ENCODE results near the gene PEX10. TPM values are rescaled to one million over a fixed set of nuclear protein-coding genes. Genes with fewer than 3 reads are reported as not detected.

Gene PEX10
- total RNA-seq, 2 donors from 2014 or later: 16.2 to 17.4 TPM

GRCh38 chr1:2356911-2357845 lies 55.2 kb downstream of the PEX10 start:
- no peak for DNase-seq (ENCODE audit: low spot score)
- H3K4me1 ChIP-seq: peaks cover 0 to 10% of the 10 kb centered on the region in 2 donors
- no peak overlapping the region for H3K4me3 ChIP-seq
- no peaks in the 10 kb centered on the region for H3K27me3 ChIP-seq
- no peak overlapping the region for H3K27ac ChIP-seq
- no peaks in the 10 kb centered on the region for H3K36me3 ChIP-seq
- no peaks in the 10 kb centered on the region for H3K9me3 ChIP-seq
- TF ChIP-seq CTCF (IDR thresholded peaks at IDR 0.05): no peak

GRCh38 chr1:2356401-2356800 lies 56.0 kb downstream of the PEX10 start:
- no peaks in the 10 kb centered on the region for H3K36me3 ChIP-seq
- H3K27me3 ChIP-seq: no peaks in the 10 kb centered on the region
- no peak for DNase-seq (ENCODE audit: low spot score)
- no peak overlapping the region for H3K27ac ChIP-seq
- no peaks in the 10 kb centered on the region for H3K9me3 ChIP-seq
- H3K4me3 ChIP-seq: no peak overlapping the region
- H3K4me1 ChIP-seq: peaks cover 0 to 10% of the 10 kb centered on the region in 2 donors
- no peak for TF ChIP-seq CTCF (IDR thresholded peaks at IDR 0.05)

DNA sequence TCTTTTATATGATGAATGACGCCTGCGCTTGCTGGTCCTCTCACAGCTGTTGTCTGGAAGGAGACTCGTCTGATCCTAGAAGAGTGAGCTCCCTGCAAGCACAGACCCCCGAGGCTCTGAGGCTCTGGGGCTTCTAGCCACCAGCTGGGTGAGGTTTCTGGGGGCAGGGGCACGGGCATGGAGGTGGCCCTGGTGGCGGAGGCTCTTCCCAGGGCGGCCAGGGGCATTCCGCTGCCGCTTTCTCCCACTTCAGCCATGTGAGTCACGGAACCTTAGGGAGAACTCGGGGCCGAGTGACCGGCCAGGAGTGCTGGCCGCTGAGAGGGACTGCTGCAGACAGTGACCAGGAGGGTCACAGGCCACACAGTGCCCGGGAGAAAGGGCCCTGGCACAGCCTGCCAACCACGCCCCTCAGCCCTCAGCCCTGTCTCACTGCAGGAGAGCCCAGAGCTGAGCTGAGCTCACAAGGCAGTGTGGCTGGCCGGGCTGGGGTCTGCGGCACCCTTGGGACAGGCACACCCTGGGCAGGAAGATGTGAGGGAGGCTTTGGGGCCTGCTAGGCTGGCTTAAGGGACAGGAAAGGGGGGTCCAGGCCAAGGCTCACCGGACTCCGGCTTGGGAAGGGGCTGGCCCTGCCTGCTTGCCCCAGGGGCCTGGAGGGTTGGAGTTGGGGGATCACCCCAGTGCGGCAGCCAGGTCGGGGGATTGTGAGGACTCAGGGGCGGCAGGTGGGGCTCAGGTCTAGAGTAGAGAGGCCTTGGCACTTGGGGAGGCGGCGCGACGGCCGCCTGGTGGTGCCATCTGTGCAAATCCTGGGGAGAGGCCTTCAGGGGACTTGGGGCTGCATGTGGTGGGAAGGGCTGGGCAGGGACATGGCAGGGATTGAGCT lies 56.7 kb downstream of the PEX10 start:
- H3K4me3 ChIP-seq: no peak overlapping the region
- no peaks in the 10 kb centered on the region for H3K9me3 ChIP-seq
- TF ChIP-seq CTCF (IDR thresholded peaks at IDR 0.05): no peak
- H3K27me3 ChIP-seq: no peaks in the 10 kb centered on the region
- H3K27ac ChIP-seq: no peak overlapping the region
- H3K36me3 ChIP-seq: no peaks in the 10 kb centered on the region
- no peak for DNase-seq (ENCODE audit: low spot score)
- H3K4me1 ChIP-seq: peaks cover 0 to 10% of the 10 kb centered on the region in 2 donors

DNA sequence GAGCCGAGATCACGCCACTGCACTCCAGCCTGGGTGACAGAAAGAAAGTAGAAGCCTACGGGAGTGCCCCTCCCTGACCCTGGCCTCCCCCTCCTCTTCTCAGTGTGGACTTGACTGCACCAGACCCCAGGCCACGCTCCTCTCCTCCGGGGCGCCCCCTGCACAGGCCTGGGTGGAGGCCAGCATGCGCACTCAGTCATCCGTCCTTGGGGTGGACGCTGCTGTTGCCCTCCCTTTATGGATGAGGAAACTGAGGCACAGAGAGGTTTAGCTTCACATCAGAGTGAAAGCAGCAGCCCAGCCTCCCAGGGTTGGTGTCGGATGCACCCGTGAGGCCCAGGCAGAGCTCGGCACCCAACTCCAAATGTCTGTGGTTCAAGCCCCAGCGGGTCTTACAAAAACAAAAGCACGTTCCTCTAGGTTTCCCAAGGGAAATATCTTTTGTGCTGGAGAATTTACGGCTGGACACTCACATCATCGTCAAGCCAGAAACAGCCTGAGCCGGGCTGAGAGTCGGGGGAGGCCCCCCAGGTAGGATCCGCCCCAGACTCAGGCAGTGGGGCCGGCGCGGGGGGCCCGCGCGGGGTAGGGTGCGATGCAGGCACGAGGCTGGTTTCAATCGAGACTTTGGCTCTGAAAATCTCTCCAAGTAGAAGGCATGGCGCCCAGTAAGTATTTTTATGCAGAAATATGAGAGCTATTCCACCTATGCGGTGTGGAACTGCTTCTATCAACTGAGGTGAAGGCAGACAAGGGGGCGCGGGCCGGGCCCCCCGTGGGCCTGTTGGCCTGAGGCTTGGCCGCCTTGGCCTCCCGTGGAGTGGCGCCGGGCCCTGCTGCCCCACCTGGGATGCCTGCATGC lies 57.6 kb downstream of the PEX10 start:
- TF ChIP-seq CTCF (IDR thresholded peaks at IDR 0.05): no peak
- Histone ChIP-seq H3K9me3 (no peaks in the 10 kb centered on the region), H3K4me3 (no peak overlapping the region), H3K27ac (no peak overlapping the region), H3K36me3 (no peaks in the 10 kb centered on the region), H3K27me3 (no peaks in the 10 kb centered on the region), H3K4me1 (peaks cover 0 to 10% of the 10 kb centered on the region in 2 donors)
- DNase-seq (ENCODE audit: low spot score): no peak

Other genes with a start within 250 kb of the PEX10 start
- gene FAAP20, start 217.8 kb downstream of the PEX10 start, total RNA-seq: 10 to 100 TPM; 18.5 to 24.3 TPM
- gene SKI, start 184.2 kb downstream of the PEX10 start, total RNA-seq: 10 to 100 TPM; 36.7 to 57.2 TPM
- 1 to 10 TPM; 2.2 to 3.8 TPM for gene MORN1, start 21.0 kb downstream of the PEX10 start, total RNA-seq
- gene RER1, start 20.7 kb downstream of the PEX10 start, total RNA-seq: 10 to 100 TPM; 38.8 to 47.2 TPM
- under 1 TPM in 1 of 2 donors, not detected in 1; 0.12 TPM for gene PLCH2, start 63.7 kb upstream of the PEX10 start, total RNA-seq
- gene PANK4, start 114.0 kb upstream of the PEX10 start, total RNA-seq: 10 to 100 TPM; 27.0 to 41.5 TPM
- gene HES5, start 117.7 kb upstream of the PEX10 start, total RNA-seq: not detected
- 10 to 100 TPM in 1 of 2 donors, 1 to 10 TPM in 1; 9.2 to 14.5 TPM for gene TNFRSF14, start 143.8 kb upstream of the PEX10 start, total RNA-seq
- 1 to 10 TPM; 6.4 to 6.8 TPM for gene PRXL2B, start 174.2 kb upstream of the PEX10 start, total RNA-seq
- not detected for gene MMEL1, start 220.5 kb upstream of the PEX10 start, total RNA-seq

Data from right atrium auricular region (tissue), 2 donors.